ENCODE results near the gene ATF5. TPM values are rescaled to one million over a fixed set of nuclear protein-coding genes. Genes with fewer than 3 reads are reported as not detected.
A peak's percentile ranks its signal among the peaks of the same experiment; 100 is the strongest.

The ATF5 gene, protein sequence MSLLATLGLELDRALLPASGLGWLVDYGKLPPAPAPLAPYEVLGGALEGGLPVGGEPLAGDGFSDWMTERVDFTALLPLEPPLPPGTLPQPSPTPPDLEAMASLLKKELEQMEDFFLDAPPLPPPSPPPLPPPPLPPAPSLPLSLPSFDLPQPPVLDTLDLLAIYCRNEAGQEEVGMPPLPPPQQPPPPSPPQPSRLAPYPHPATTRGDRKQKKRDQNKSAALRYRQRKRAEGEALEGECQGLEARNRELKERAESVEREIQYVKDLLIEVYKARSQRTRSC
- 1 to 10 TPM; 7.1 to 9.3 TPM for total RNA-seq

DNA sequence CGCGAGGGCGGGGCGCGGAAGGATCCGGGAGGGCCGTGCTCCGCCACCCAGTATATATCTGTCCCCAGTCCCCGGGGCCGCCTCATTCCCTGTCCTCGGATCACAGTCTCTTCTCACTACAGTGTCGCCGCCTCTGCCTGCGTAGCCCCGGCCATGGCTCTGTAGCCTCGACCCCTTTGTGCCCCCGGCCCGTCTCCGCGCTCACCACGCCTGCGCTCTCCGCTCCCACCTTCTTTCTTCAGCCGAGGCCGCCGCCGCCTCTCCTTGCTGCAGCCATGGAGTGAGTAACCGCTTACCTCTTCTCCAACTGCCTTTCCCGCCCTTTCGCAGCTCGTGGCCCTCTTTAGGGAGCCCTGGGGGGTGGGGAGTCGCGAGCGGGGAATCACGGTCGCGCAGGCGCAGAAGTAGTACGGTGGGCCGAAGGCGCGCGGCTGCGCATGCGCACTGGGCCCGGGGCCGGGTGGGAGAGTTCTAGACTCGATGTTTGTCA, at the start of gene ATF5, which contains the start of gene NUP62:
Gene ATF5 (plus strand): TSS at position 85 of the 490 bp plus-strand sequence. CDS start 1,646 bp downstream, outside the sequence.
Gene NUP62 (minus strand): TSS at position 384 of the 490 bp plus-strand sequence. CDS start 19,697 bp downstream, outside the sequence.
- CTCF ChIA-PET = interaction anchor here (0.7 to 3.3 kb wide), 6 partner anchors 9 to 96 kb away, joined by 3 to 11 read pairs (median 4); partner anchors contain the start of genes VRK3 and ZNF473
- peak within 1 kb of the TSS; percentile 99 for H3K27ac Mint-ChIP-seq
- no peaks in the 10 kb centered on the region for H3K27me3 Mint-ChIP-seq (ENCODE audit: low read depth)
- peaks cover 70% of the 10 kb centered on the region for H3K4me1 Mint-ChIP-seq (ENCODE audit: low read depth)
- H3K9me3 Mint-ChIP-seq (ENCODE audit: insufficient read depth) = no peaks in the 10 kb centered on the region
- POLR2A ChIA-PET = interaction anchor here (0.8 to 2.5 kb wide), 17 partner anchors 10 to 876 kb away, joined by 3 to 27 read pairs (median 4); partner anchors contain the start of genes AKT1S1, AP2A1, IL4I1 and SCAF1
- ATAC-seq = peak; percentile 56
- H3K4me3 Mint-ChIP-seq = peak within 1 kb of the TSS; percentile 97
- DNase-seq = peak; percentile 93
- peaks cover 58% of the 10 kb centered on the region for H3K36me3 Mint-ChIP-seq (ENCODE audit: low read depth)

DNA sequence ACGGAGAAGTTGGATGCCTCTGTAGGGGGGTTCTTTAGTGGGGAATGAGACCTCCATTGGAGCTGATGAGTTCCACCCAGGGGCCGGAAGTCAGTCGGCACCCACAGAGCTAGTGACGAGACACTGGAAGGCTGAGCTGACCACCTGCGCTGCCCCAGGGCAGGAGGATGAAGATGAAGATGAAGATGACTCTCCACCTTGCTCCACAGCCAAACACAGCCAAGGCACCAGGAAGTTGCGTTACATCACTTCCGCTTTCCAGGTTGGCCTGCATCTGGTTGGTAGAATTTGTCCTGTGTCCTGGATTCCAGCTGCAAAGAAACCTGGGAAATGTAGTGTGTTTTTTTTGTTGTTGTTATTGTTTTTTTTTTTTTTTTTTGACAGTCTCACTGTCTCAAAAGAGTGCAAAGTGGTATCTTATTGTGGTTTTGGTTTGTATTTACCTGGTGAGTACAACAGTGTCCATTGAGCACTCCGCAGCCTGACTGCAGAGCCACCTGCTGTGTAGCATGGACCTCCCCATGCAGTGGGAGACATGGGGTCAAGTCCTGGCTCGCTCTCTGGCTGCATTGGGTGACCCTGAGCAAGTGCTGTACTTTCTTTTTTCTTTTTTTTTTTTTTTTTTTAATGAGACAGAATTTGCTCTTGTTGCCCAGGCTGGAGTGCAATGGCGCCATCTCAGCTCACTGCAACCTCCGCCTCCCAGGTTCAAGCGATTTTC, 49.6 kb upstream of the ATF5 start:
- no peak overlapping the region for H3K4me3 Mint-ChIP-seq
- peaks cover 30% of the 10 kb centered on the region for H3K4me1 Mint-ChIP-seq (ENCODE audit: low read depth)
- H3K9me3 Mint-ChIP-seq (ENCODE audit: insufficient read depth) = no peaks in the 10 kb centered on the region
- peaks cover 42% of the 10 kb centered on the region for H3K36me3 Mint-ChIP-seq (ENCODE audit: low read depth)
- CTCF ChIA-PET = interaction anchor here (0.8 to 1.5 kb wide), 2 partner anchors 10 to 11 kb away, joined by 3 to 4 read pairs; no protein-coding TSS in a partner anchor
- no peaks in the 10 kb centered on the region for H3K27me3 Mint-ChIP-seq (ENCODE audit: low read depth)
- POLR2A ChIA-PET = no interaction called here
- ATAC-seq (no peak), DNase-seq (no peak)
- H3K27ac Mint-ChIP-seq = no peak overlapping the region

DNA sequence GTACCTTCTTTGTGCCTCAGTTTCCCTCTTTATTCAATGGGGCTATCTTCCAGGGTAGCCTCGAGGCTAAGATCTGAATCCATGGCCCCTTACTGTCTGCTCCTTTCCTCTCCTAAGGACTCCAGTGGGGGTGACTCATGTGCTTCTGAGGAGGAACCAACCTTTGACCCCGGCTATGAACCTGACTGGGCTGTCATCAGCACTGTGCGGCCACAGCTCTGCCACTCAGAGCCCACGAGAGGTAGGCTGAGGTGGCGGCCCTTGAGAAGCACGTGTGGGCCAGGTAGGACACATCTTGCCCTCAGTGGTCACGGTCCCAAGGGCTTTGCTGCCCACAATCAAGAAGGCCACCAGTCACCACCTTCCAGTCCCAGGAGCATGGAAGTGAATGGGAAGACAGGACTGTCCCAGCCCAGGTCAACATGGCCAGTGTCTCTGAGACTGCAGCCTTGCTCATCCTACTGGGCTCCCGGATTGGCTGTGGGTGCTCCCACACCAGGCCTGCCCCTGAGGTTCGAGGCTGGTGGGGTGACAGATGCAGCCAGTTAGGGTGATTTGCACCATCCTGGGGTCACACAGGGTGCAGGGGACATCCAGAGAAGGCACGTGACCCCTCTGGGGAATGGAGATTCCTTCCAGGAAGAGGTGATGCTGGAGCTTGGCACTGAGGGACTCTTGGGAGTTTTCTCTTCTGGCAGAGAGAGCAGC, 48.7 kb upstream of the ATF5 start:
- ATAC-seq = no peak
- H3K4me1 Mint-ChIP-seq (ENCODE audit: low read depth) = peaks cover 24% of the 10 kb centered on the region
- H3K4me3 Mint-ChIP-seq = no peak overlapping the region
- CTCF ChIA-PET = interaction anchor here (1.5 kb wide), 1 partner anchor 10 kb away, joined by 4 read pairs; no protein-coding TSS in a partner anchor
- POLR2A ChIA-PET = no interaction called here
- no peaks in the 10 kb centered on the region for H3K9me3 Mint-ChIP-seq (ENCODE audit: insufficient read depth)
- H3K36me3 Mint-ChIP-seq (ENCODE audit: low read depth) = peaks cover 48% of the 10 kb centered on the region
- no peaks in the 10 kb centered on the region for H3K27me3 Mint-ChIP-seq (ENCODE audit: low read depth)
- DNase-seq = no peak
- H3K27ac Mint-ChIP-seq = no peak overlapping the region

DNA sequence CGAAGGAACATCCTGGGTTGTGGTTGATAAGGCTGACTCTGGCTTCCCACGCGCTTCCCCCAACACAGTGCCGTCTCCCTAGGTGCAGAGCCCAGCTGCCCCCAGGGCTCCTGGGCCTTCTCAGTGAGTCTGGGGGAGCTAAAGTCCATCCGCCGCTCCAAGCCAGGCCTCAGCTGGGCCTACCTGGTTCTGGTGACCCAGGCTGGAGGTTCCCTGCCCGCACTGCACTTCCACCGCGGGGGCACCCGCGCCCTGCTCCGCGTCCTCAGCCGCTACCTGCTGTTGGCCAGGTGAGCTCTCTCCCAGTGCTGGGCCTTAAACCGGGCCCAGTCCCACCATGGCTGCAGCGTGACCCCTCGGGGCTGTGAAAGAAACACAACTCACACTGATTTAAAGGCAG, 47.8 kb upstream of the ATF5 start:
- no peak for ATAC-seq
- peaks cover 49% of the 10 kb centered on the region for H3K36me3 Mint-ChIP-seq (ENCODE audit: low read depth)
- DNase-seq = no peak
- H3K27ac Mint-ChIP-seq = no peak overlapping the region
- no peak overlapping the region for H3K4me3 Mint-ChIP-seq
- ChIA-PET CTCF (interaction anchor here (1.5 kb wide), 1 partner anchor 9 kb away, joined by 4 read pairs; no protein-coding TSS in a partner anchor), POLR2A (no interaction called here)
- peaks cover 19% of the 10 kb centered on the region for H3K4me1 Mint-ChIP-seq (ENCODE audit: low read depth)
- no peaks in the 10 kb centered on the region for H3K27me3 Mint-ChIP-seq (ENCODE audit: low read depth)
- no peaks in the 10 kb centered on the region for H3K9me3 Mint-ChIP-seq (ENCODE audit: insufficient read depth)

DNA sequence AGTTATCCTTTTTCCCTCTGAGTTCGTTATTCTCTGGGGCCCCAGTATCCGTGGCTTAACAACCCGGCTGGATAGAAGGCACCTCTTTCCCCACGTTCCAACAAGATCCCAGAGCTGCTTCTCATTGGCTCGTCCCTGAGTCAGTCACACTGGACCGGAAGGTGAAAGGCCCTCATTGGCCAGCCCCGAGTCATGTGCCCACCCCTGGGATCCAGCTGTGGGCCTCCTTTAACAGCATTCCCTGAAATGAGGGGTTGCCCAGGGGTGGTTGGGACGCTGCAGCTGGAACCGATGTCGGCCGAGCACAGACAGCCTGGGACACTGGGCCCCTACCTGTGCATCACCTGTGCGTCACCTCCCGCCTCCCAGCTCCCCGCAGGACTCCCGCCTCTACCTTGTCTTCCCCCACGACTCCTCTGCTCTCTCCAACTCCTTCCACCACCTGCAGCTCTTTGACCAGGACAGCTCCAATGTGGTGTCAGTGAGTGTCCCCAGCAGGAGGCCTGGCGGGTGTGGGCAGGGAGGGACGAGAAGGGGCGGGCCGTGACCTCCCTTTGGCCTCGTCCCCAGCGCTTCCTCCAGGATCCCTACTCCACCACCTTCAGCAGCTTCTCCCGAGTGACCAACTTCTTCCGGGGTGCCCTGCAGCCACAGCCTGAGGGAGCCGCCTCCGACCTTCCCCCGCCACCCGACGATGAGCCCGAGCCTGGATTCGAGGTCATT, 47.2 kb upstream of the ATF5 start:
- no peak overlapping the region for H3K27ac Mint-ChIP-seq
- no peaks in the 10 kb centered on the region for H3K27me3 Mint-ChIP-seq (ENCODE audit: low read depth)
- DNase-seq (no peak), ATAC-seq (no peak)
- POLR2A ChIA-PET = no interaction called here
- CTCF ChIA-PET = no interaction called here
- no peaks in the 10 kb centered on the region for H3K9me3 Mint-ChIP-seq (ENCODE audit: insufficient read depth)
- H3K4me3 Mint-ChIP-seq = no peak overlapping the region
- peaks cover 19% of the 10 kb centered on the region for H3K4me1 Mint-ChIP-seq (ENCODE audit: low read depth)
- H3K36me3 Mint-ChIP-seq (ENCODE audit: low read depth) = peaks cover 50% of the 10 kb centered on the region

DNA sequence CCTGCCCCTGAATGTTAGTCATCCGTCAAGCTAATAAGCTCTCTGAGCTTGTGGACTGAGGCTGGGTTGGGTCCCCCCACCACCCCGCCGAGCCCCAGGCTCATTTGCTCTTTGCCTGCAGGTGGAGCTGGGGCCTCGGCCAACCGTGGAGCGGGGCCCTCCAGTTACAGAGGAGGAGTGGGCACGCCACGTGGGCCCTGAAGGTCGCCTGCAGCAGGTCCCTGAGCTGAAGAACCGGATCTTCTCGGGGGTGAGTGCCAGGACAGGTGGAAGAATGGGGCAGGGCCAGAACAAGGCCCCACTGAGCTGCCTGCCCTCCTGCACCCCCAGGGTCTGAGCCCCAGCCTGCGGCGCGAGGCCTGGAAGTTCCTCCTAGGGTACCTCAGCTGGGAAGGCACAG, 46.4 kb upstream of the ATF5 start:
- Mint-ChIP-seq H3K4me1 (ENCODE audit: low read depth) (peaks cover 19% of the 10 kb centered on the region), H3K36me3 (ENCODE audit: low read depth) (peaks cover 50% of the 10 kb centered on the region), H3K27ac (no peak overlapping the region), H3K4me3 (no peak overlapping the region), H3K27me3 (ENCODE audit: low read depth) (no peaks in the 10 kb centered on the region), H3K9me3 (ENCODE audit: insufficient read depth) (no peaks in the 10 kb centered on the region)
- ATAC-seq (no peak), DNase-seq (no peak)
- POLR2A ChIA-PET = no interaction called here
- CTCF ChIA-PET = no interaction called here

DNA sequence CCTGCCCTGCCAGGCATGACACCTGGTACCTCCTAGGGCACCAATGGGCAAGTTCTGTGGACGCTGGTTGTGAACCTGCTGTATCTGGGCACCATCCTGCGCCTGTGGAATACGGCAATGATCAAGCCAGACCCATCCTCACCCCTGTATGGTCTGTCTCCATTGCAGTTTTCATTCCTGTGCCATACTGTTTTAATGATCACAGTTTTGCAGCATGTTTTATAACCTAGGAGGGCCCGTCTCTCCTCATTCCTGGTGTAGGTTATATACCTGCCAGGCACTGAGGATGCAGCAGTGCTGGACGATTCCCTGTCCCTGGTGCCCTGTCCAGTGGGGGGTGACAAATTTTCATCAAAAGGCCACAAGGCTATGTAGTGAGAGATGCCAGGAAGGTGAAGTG, 45.9 kb upstream of the ATF5 start:
- Mint-ChIP-seq H3K27ac (no peak overlapping the region), H3K4me3 (no peak overlapping the region), H3K9me3 (ENCODE audit: insufficient read depth) (no peaks in the 10 kb centered on the region), H3K4me1 (ENCODE audit: low read depth) (peaks cover 16% of the 10 kb centered on the region), H3K27me3 (ENCODE audit: low read depth) (no peaks in the 10 kb centered on the region), H3K36me3 (ENCODE audit: low read depth) (peaks cover 48% of the 10 kb centered on the region)
- ChIA-PET CTCF (no interaction called here), POLR2A (interaction anchor here (1.2 kb wide), 1 partner anchor 13 kb away, joined by 3 read pairs; the partner anchor contains the start of gene IL4I1)
- DNase-seq (no peak), ATAC-seq (no peak)

DNA sequence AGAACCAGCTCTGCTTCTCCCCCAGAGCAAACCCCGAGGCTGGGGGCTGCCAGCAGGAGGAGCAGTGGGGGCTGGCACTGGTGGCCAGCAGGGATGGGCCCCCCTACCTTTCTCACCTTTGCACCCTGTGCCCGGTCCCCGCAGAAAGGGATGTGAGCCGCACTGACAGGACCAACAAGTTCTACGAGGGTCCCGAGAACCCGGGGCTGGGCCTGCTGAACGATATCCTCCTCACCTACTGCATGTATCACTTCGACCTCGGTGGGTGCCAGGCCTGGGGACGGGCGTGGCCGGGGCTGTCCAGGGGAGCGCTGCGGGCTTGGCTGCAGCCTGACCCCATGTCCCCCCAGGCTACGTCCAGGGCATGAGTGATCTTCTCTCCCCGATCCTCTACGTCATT, 44.9 kb upstream of the ATF5 start:
- H3K27me3 Mint-ChIP-seq (ENCODE audit: low read depth) = no peaks in the 10 kb centered on the region
- ChIA-PET POLR2A (interaction anchor here (1.2 kb wide), 1 partner anchor 12 kb away, joined by 3 read pairs; the partner anchor contains the start of gene IL4I1), CTCF (no interaction called here)
- DNase-seq (no peak), ATAC-seq (no peak)
- H3K4me3 Mint-ChIP-seq = no peak overlapping the region
- H3K4me1 Mint-ChIP-seq (ENCODE audit: low read depth) = peaks cover 6% of the 10 kb centered on the region
- no peaks in the 10 kb centered on the region for H3K9me3 Mint-ChIP-seq (ENCODE audit: insufficient read depth)
- peaks cover 43% of the 10 kb centered on the region for H3K36me3 Mint-ChIP-seq (ENCODE audit: low read depth)
- no peak overlapping the region for H3K27ac Mint-ChIP-seq

DNA sequence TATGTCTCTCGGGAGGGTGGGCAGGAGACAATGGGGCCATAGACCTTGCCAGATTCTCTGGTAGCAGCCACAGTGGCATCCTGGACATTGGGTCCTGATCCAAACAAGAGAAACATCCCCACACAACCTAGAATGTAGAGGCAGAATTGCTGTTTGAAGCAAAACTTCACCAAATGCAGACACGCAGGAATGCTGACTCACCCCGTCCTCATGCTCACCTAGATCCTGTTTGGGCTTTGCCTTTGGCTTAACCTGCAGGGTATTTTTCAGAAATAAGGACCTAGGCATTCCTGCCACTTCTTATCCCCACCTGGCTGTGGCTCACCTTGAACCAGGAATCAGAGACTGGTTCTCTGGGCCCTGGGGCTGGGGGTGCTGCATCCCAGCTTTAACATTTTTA, 44.2 kb upstream of the ATF5 start:
- no peak overlapping the region for H3K27ac Mint-ChIP-seq
- no peaks in the 10 kb centered on the region for H3K9me3 Mint-ChIP-seq (ENCODE audit: insufficient read depth)

DNA sequence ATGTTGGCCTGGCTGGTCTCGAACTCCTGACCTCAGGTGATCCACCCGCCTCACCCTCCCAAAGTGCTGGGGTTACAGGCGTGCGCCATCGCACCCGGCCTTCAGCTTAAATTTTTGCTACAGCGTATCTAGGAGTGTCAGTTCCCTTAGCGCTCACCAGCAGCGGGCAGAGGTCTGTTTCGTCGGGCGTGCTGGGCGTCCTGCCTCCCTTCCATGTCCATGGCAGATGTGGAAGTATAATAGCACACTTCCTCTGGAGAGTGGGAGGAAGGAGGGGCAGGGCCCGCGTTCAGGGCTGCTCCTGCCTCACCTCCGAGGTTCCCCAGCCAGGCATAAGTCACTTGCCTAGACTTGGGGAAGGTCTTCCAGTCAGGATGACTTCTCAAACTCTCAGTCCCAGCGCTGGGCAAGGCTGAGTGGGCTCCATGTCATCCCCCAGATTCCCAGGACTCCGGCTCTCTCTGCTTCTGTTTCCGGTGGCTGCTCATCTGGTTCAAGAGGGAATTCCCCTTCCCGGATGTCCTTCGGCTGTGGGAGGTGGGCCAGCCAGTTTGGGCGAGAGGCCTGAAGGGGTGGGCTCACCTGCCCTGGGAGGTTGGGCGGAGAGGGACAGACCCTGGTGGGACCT, 41.9 kb upstream of the ATF5 start:
- DNase-seq (no peak), ATAC-seq (no peak)
- H3K4me3 Mint-ChIP-seq = no peak overlapping the region
- H3K27ac Mint-ChIP-seq = no peak overlapping the region
- H3K9me3 Mint-ChIP-seq (ENCODE audit: insufficient read depth) = no peaks in the 10 kb centered on the region
- ChIA-PET POLR2A (no interaction called here), CTCF (no interaction called here)
- no peaks in the 10 kb centered on the region for H3K27me3 Mint-ChIP-seq (ENCODE audit: low read depth)
- peaks cover 14% of the 10 kb centered on the region for H3K4me1 Mint-ChIP-seq (ENCODE audit: low read depth)
- peaks cover 28% of the 10 kb centered on the region for H3K36me3 Mint-ChIP-seq (ENCODE audit: low read depth)

More for the DNA sequence above, 44.2 kb upstream of the ATF5 start:
- CTCF ChIA-PET = no interaction called here
- Mint-ChIP-seq H3K4me3 (no peak overlapping the region), H3K4me1 (ENCODE audit: low read depth) (peaks cover 4% of the 10 kb centered on the region), H3K36me3 (ENCODE audit: low read depth) (peaks cover 43% of the 10 kb centered on the region), H3K27me3 (ENCODE audit: low read depth) (no peaks in the 10 kb centered on the region)
- DNase-seq (no peak), ATAC-seq (no peak)
- POLR2A ChIA-PET = no interaction called here

Measured in activated CD8-positive, alpha-beta T cell treated with anti-CD3 and anti-CD28 coated beads, Interleukin-2, amount 10 ng/mL, durations not matched to agents 7 days and 5 days (primary cell).